PFSK-1 (cell line): ENCODE data around the gene THSD4.

ENCODE experiments used
- FOXP2 ChIP-seq: optimal IDR thresholded peaks from 2 replicates; pipeline ENCODE3; 2011; ENCODE audit warnings: borderline replicate concordance, control low read depth, inconsistent platforms; ENCODE audit not compliant: insufficient read depth; ENCODE audit errors: extremely low read length, extremely low read depth
- POLR2AphosphoS5 ChIP-seq: IDR thresholded peaks from 2 replicates; pipeline ENCODE4 v1.6.1; 2012; ENCODE audit warnings: low read depth, mild to moderate bottlenecking, control low read depth, low read length, moderate library complexity
- REST ChIP-seq, 2 experiments: IDR thresholded peaks; 2 replicates each; pipeline versions ENCODE4 v1.6.1 to v1.8.0; 2011 to 2012; ENCODE audit warnings: low read depth in 2 of 2, low read length in 2 of 2, control low read depth in 1 of 2, inconsistent platforms in 1 of 2, mild to moderate bottlenecking in 1 of 2, moderate library complexity in 1 of 2; ENCODE audit not compliant: insufficient read depth in 1 of 2
- SIN3A ChIP-seq: IDR thresholded peaks from 2 replicates; pipeline ENCODE4 v1.6.1; 2012; ENCODE audit warnings: mild to moderate bottlenecking, low read length, moderate library complexity, borderline replicate concordance; ENCODE audit not compliant: insufficient read depth
- TAF1 ChIP-seq: IDR thresholded peaks from 2 replicates; pipeline ENCODE4 v1.6.1; 2012; ENCODE audit warnings: low read length, control low read depth, borderline replicate concordance; ENCODE audit not compliant: insufficient read depth

THSD4 gene

DNA sequence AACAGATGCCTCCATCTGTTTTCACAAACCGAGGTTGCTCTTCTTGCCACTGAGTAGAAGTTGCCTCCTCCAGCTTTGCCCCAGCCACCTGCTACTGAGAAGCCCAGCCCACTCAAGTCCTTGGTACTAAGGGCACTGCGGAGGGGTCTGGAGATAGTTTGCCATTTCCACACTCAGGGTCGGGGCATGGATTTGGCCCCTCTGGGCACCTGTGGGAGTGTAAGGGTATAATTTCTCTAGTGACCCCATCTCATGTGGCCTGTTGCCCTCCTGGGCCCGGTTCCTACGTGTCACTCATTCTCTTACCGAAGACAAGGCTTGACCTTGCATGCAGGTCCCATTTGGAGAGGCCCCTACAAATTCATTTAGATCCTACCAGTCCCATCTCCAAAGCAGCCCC, 79.0 kb downstream of the THSD4 start:
- TF ChIP-seq FOXP2 (no peak), REST (IDR thresholded peaks at IDR 0.05; ENCODE audit: insufficient read depth in 1 of 2, low read depth in 2 of 2, low read length in 2 of 2) (no peak), SIN3A (no peak), TAF1 (no peak), POLR2AphosphoS5 (no peak)

DNA sequence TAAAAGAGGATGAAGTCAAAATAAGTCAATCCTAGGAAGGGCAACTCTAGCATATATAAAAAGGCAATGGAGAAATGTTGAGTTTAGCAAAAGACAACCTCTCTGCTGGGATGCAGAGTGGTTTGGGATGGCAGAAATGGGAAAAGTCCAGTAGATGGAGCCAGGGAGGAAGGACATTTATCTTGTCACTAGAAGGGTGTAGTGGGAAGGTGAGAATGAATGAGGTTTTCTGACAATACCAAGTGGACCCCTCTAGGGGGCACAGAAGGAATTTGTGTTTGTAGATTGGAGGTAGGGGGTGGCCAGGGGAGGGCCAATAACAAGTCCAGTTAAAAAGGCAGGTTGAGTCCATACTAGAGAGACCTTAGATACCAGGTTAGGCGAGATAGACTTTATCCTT, 80.0 kb downstream of the THSD4 start:
- TF ChIP-seq TAF1: no peak
- no peak for TF ChIP-seq POLR2AphosphoS5
- TF ChIP-seq SIN3A: no peak
- TF ChIP-seq REST (IDR thresholded peaks at IDR 0.05; ENCODE audit: insufficient read depth in 1 of 2, low read depth in 2 of 2, low read length in 2 of 2): no peak
- TF ChIP-seq FOXP2: no peak

DNA sequence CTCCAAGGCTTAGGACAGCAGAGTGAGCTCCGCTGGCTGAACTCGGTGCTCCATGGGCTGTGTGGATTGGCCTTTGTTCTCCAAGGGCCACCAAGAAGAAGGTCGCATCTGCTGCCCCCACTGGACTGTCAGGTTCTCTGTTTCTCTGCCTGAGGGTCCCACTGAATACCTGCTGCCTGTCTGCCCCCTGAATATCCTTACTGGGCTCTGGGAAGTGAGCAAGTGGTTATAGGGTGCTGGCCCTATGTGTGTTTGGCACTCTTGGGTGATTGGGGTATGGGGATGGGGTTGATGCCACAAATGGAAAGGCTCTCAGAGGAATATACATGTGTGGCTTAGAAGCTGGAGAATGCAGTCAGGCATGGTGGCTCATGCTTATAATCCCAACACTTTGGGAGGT, 82.3 kb downstream of the THSD4 start:
- TF ChIP-seq FOXP2: no peak
- no peak for TF ChIP-seq SIN3A
- TF ChIP-seq POLR2AphosphoS5: no peak
- TF ChIP-seq TAF1: no peak
- TF ChIP-seq REST (IDR thresholded peaks at IDR 0.05; ENCODE audit: insufficient read depth in 1 of 2, low read depth in 2 of 2, low read length in 2 of 2): no peak

- TF ChIP-seq POLR2AphosphoS5 (no peak), FOXP2 (no peak), TAF1 (no peak), SIN3A (no peak), REST (IDR thresholded peaks at IDR 0.05; ENCODE audit: insufficient read depth in 1 of 2, low read depth in 2 of 2, low read length in 2 of 2) (no peak)
Observed at GRCh38 chr15:71198846-71199245, 83.6 kb downstream of the THSD4 start.
